Sigmoid colon (tissue), 7 donors: ENCODE measurements around the gene KDM1B. TPM values are rescaled to one million over a fixed set of nuclear protein-coding genes. Genes with fewer than 3 reads are reported as not detected.

Experiments used
- DNase-seq: peaks from one replicate; pipeline ENCODE4 v3.0.0-alpha.2; 2019
- H3K27ac ChIP-seq, 4 donors: fragments of 200-600 bp; sonication (generic); one replicate each; pipeline ENCODE4 v1.5.1; 2016 to 2019; ENCODE audit warnings: mild to moderate bottlenecking in 1 of 4
- H3K27me3 ChIP-seq, 3 donors: fragments of 200-600 bp; sonication (generic); one replicate each; pipeline ENCODE4 v1.5.1; 2019; ENCODE audit warnings: mild to moderate bottlenecking in 1 of 3
- H3K36me3 ChIP-seq, 4 donors: fragments of 200-600 bp; sonication (generic); one replicate each; pipeline ENCODE4 v1.5.1; 2016 to 2019
- H3K4me1 ChIP-seq, 4 donors: fragments of 200-600 bp; sonication (generic); one replicate each; pipeline ENCODE4 v1.5.1; 2017 to 2019
- H3K4me3 ChIP-seq, 4 donors: fragments of 200-600 bp; sonication (generic); one replicate each; pipeline ENCODE4 v1.5.1; 2017 to 2019; ENCODE audit warnings: mild to moderate bottlenecking in 2 of 4, moderate library complexity in 1 of 4
- H3K9me3 ChIP-seq, 4 donors: fragments of 200-600 bp in 3 of 4; sonication (generic) in 3 of 4; one replicate each; pipeline versions ENCODE4 v1.5.1 to v1.6.1; 2013 to 2019
- EP300 ChIP-seq, 4 donors: sonication (generic); formaldehyde crosslinking; IDR thresholded peaks; one replicate each; pipeline ENCODE4 v1.6.1; 2017; ENCODE audit warnings: antibody characterized with exemption in 4 of 4
- POLR2A ChIP-seq, 2 donors: fragments of 450-650 bp; IDR thresholded peaks; one replicate each; pipeline ENCODE4 v1.6.1; 2016; ENCODE audit warnings: antibody characterized with exemption in 2 of 2, mild to moderate bottlenecking in 2 of 2, moderate library complexity in 2 of 2
- POLR2AphosphoS5 ChIP-seq, 4 donors: sonication (generic); formaldehyde crosslinking; IDR thresholded peaks; one replicate each; pipeline ENCODE4 v1.6.1; 2017; ENCODE audit warnings: antibody characterized with exemption in 4 of 4
- WGBS, 2 donors: extraction: QIAGEN DNeasy Blood & Tissue Kit; methylation state at CpG; one replicate each; pipeline ENCODE4 v1.1.7; 2013; 5-methylcytosine and 5-hydroxymethylcytosine counted together
- intact Hi-C: fragments of 100-400 bp; cut with DNase I; formaldehyde crosslinking; loops from one replicate; pipeline ENCODE4 v1.15.1; 2023
- polyA plus RNA-seq, 3 donors: library from polyadenylated mRNA; stranded (reverse); fragments of 200-250 nt; gene quantifications; one replicate each; pipeline ENCODE4 v1.2.3, GENCODE V29; 2013
- total RNA-seq, 4 donors: library from RNA; depleted of rRNA; stranded (reverse); fragments of >200 nt; gene quantifications; one replicate each; pipeline ENCODE4 v1.1.0, GENCODE V29; 2016
- TF ChIP-seq, protein P1 (sequence below), 4 experiments: fragments of 450-650 bp in 3 of 4; fragments of 200-600 bp in 1 of 4; IDR thresholded peaks; one replicate each; pipeline ENCODE4 v1.5.1; 2016 to 2019; ENCODE audit warnings: antibody characterized with exemption in 4 of 4, mild to moderate bottlenecking in 3 of 4, moderate library complexity in 2 of 4
- donor health status: healthy with polysubstance abuse.
- donor health status: Bipolar disorder and iron deficiency.
- donor health status: healthy.

Gene KDM1B
- total and polyA plus RNA-seq, 7 donors = 10.2 to 32.8 (median 14.2) TPM

DNA sequence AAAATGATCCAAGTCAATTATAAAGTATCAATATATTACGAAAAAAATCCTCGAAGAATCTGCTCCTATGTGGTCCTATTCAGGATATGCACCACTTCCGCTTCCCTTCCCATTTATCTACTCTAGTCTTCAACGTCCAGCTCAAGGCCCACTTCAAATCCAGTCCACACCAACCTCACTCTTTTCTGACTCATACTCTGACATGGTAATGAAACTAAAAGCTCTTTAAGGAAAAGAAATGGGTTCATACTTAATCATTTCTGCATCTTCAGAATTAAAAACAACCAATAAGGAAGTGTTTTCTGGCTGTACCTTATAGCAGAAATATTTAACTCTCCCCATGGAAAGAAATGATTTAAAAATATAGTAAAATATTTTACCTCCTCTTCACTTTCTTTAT lies 94.0 kb downstream of the KDM1B start:
- Histone ChIP-seq H3K9me3 (no peaks in the 10 kb centered on the region), H3K36me3 (peaks cover 0 to 80% (median 3%) of the 10 kb centered on the region in 4 donors), H3K4me3 (no peak overlapping the region), H3K27me3 (no peaks in the 10 kb centered on the region), H3K4me1 (peaks cover 0 to 11% (median 9%) of the 10 kb centered on the region in 4 donors), H3K27ac (no peak overlapping the region)
- intact Hi-C loops = no loop called here
- TF ChIP-seq EP300 (IDR thresholded peaks at IDR 0.05) = no peak
- no peak for TF ChIP-seq POLR2AphosphoS5 (IDR thresholded peaks at IDR 0.05)
- no peak for TF ChIP-seq POLR2A (IDR thresholded peaks at IDR 0.05)
- TF ChIP-seq, protein P1, sequence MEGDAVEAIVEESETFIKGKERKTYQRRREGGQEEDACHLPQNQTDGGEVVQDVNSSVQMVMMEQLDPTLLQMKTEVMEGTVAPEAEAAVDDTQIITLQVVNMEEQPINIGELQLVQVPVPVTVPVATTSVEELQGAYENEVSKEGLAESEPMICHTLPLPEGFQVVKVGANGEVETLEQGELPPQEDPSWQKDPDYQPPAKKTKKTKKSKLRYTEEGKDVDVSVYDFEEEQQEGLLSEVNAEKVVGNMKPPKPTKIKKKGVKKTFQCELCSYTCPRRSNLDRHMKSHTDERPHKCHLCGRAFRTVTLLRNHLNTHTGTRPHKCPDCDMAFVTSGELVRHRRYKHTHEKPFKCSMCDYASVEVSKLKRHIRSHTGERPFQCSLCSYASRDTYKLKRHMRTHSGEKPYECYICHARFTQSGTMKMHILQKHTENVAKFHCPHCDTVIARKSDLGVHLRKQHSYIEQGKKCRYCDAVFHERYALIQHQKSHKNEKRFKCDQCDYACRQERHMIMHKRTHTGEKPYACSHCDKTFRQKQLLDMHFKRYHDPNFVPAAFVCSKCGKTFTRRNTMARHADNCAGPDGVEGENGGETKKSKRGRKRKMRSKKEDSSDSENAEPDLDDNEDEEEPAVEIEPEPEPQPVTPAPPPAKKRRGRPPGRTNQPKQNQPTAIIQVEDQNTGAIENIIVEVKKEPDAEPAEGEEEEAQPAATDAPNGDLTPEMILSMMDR (IDR thresholded peaks at IDR 0.05) = no peak
- WGBS, 2 donors = 89 to 92% methylated on average over 4 of the region's 4 CpGs
- no peak for DNase-seq

DNA sequence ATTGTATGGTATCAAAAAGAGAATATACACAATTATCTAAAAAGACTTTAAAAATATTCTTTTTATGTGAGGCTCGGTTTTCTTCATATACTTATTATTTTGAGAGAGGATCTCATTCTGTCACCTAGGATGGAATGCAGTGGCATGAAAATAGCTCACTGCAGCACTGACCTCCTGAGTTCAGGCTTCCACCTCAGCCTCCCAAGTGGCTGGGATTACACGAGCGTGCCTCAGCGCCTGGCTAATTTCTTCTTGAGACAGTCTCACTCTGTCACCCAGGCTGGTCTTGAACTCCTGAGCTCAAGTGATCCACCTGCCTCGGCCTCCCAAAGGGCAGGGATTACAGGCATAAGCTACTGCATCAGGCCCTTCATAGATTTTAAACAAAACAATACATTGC lies 98.4 kb downstream of the KDM1B start:
- DNase-seq = no peak
- peaks cover 0 to 90% (median 16%) of the 10 kb centered on the region in 4 donors for H3K36me3 ChIP-seq
- no peaks in the 10 kb centered on the region for H3K27me3 ChIP-seq
- no peak for TF ChIP-seq EP300 (IDR thresholded peaks at IDR 0.05)
- TF ChIP-seq, protein P1 (IDR thresholded peaks at IDR 0.05) = no peak
- TF ChIP-seq POLR2A (IDR thresholded peaks at IDR 0.05) = no peak
- no peak for TF ChIP-seq POLR2AphosphoS5 (IDR thresholded peaks at IDR 0.05)
- 89 to 91% methylated on average over 5 of the region's 5 CpGs for WGBS, 2 donors
- no peak overlapping the region for H3K4me3 ChIP-seq
- intact Hi-C loops = no loop called here
- H3K27ac ChIP-seq = no peak overlapping the region
- H3K4me1 ChIP-seq = peaks cover 0 to 11% (median 0%) of the 10 kb centered on the region in 4 donors
- no peaks in the 10 kb centered on the region for H3K9me3 ChIP-seq

DNA sequence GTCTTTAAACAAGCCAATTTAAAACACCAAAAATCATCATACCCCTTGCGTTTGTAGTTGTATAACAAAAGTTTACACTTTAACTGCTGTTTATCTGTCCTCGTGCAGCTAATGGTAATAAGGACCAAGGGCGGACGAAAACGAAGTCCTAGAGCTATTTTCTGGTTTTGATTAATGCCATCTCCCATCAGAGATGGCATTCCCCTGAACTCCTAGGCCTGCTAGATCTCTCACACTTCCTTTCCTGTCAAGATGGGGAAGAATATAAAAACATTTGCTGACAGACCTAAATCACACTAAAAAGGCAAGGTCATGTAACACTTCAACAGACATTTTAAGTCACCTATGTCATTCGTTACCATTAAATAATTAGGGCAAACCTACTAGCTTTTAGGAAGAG lies 99.6 kb downstream of the KDM1B start:
- DNase-seq = no peak
- no peaks in the 10 kb centered on the region for H3K27me3 ChIP-seq
- H3K27ac ChIP-seq = no peak overlapping the region
- no peak overlapping the region for H3K4me3 ChIP-seq
- H3K36me3 ChIP-seq = peaks cover 0 to 79% (median 16%) of the 10 kb centered on the region in 4 donors
- no peaks in the 10 kb centered on the region for H3K9me3 ChIP-seq
- H3K4me1 ChIP-seq = peaks cover 0 to 18% (median 1%) of the 10 kb centered on the region in 4 donors
- WGBS, 2 donors = 84 to 86% methylated on average over 6 of the region's 6 CpGs
- TF ChIP-seq, protein P1 (IDR thresholded peaks at IDR 0.05) = no peak
- no peak for TF ChIP-seq POLR2A (IDR thresholded peaks at IDR 0.05)
- TF ChIP-seq POLR2AphosphoS5 (IDR thresholded peaks at IDR 0.05) = no peak
- TF ChIP-seq EP300 (IDR thresholded peaks at IDR 0.05) = no peak
- intact Hi-C loops = no loop called here

DNA sequence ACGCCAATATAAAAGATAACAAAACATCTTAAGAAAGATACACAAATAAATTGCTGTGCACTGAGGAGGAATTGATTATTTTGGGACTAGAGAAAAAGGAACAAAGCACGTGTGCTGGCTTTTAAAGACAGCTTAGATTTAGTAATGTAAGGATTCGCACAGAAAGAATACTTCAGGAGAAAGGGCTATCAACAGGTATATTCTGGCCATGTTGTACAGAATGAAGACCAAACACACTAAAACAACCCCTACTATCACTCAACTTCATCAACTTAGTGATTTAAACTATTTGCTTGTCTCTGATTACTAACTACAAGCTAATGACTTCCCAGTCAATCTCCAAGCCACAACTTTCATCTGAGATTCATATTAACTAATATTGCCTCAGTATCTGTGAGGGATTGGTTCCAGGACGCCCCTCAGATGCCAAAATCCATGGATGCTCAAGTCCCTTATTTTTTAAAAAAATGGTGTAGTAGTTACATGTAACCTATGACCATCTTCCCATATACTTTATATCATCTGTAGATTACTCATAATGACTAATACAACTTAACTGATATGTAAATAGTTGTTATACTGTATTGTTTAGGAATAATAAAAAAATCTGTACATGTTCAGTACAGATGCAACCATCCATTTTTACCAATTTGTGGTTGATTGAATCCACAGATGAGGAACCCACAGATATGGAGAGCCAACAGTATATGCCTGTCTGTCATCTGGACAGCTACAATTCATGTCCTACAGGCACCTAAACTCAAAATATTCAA lies 104.6 kb downstream of the KDM1B start:
- peaks cover 0 to 34% (median 16%) of the 10 kb centered on the region in 4 donors for H3K36me3 ChIP-seq
- no peak overlapping the region for H3K27ac ChIP-seq
- H3K9me3 ChIP-seq = no peaks in the 10 kb centered on the region
- TF ChIP-seq, protein P1 (IDR thresholded peaks at IDR 0.05) = no peak
- no peak for TF ChIP-seq EP300 (IDR thresholded peaks at IDR 0.05)
- TF ChIP-seq POLR2AphosphoS5 (IDR thresholded peaks at IDR 0.05) = no peak
- TF ChIP-seq POLR2A (IDR thresholded peaks at IDR 0.05) = no peak
- intact Hi-C loops = loop anchor here (5.0 kb wide), 1 partner anchor 48 kb away; no protein-coding TSS in a partner anchor
- H3K4me3 ChIP-seq = no peak overlapping the region
- no peaks in the 10 kb centered on the region for H3K27me3 ChIP-seq
- DNase-seq = no peak
- peaks cover 0 to 46% (median 31%) of the 10 kb centered on the region in 4 donors for H3K4me1 ChIP-seq
- whole genome bisulfite sequencing, 2 donors = 84 to 86% methylated on average over 4 of the region's 4 CpGs
